Panc1 (cell line): ENCODE results near the gene APBB2.

Source experiments
- CTCF ChIP-seq: fragments of 450-650 bp; IDR thresholded peaks from 2 replicates; pipeline ENCODE4 v1.5.1; 2017; ENCODE audit warnings: mild to moderate bottlenecking
- POLR2AphosphoS5 ChIP-seq: IDR thresholded peaks from 2 replicates; pipeline ENCODE4 v1.6.1; 2012; ENCODE audit warnings: mild to moderate bottlenecking, low read depth, low read length, moderate library complexity
- TCF7L2 ChIP-seq: IDR thresholded peaks from 2 replicates; pipeline ENCODE4 v1.6.1; 2011; ENCODE audit warnings: mild to moderate bottlenecking, low read depth, low read length, inconsistent platforms
- TF ChIP-seq, protein P1 (sequence below), 2 experiments: IDR thresholded peaks; 2 replicates each; pipeline ENCODE4 v1.6.1; 2011 to 2012; ENCODE audit warnings: low read depth in 2 of 2, control low read depth in 1 of 2, low read length in 1 of 2, mild to moderate bottlenecking in 1 of 2, moderate library complexity in 1 of 2; ENCODE audit not compliant: insufficient read depth in 1 of 2

- no peak for TF ChIP-seq CTCF
- TF ChIP-seq, protein P1, sequence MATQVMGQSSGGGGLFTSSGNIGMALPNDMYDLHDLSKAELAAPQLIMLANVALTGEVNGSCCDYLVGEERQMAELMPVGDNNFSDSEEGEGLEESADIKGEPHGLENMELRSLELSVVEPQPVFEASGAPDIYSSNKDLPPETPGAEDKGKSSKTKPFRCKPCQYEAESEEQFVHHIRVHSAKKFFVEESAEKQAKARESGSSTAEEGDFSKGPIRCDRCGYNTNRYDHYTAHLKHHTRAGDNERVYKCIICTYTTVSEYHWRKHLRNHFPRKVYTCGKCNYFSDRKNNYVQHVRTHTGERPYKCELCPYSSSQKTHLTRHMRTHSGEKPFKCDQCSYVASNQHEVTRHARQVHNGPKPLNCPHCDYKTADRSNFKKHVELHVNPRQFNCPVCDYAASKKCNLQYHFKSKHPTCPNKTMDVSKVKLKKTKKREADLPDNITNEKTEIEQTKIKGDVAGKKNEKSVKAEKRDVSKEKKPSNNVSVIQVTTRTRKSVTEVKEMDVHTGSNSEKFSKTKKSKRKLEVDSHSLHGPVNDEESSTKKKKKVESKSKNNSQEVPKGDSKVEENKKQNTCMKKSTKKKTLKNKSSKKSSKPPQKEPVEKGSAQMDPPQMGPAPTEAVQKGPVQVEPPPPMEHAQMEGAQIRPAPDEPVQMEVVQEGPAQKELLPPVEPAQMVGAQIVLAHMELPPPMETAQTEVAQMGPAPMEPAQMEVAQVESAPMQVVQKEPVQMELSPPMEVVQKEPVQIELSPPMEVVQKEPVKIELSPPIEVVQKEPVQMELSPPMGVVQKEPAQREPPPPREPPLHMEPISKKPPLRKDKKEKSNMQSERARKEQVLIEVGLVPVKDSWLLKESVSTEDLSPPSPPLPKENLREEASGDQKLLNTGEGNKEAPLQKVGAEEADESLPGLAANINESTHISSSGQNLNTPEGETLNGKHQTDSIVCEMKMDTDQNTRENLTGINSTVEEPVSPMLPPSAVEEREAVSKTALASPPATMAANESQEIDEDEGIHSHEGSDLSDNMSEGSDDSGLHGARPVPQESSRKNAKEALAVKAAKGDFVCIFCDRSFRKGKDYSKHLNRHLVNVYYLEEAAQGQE (IDR thresholded peaks at IDR 0.05; ENCODE audit: insufficient read depth in 1 of 2, low read depth in 2 of 2, low read length in 1 of 2), result no peak
- TF ChIP-seq POLR2AphosphoS5, result no peak
- no peak for TF ChIP-seq TCF7L2
Observed at GRCh38 chr4:40840255-40840984, 373.9 kb downstream of the APBB2 start.
